ENCODE measurements around the gene SLC30A5.
"Not testable (repeated sequence)": the region's sequence is repeated elsewhere in the genome, so short reads cannot be mapped to it uniquely, and the experiment has no call there.

SLC30A5 gene

DNA sequence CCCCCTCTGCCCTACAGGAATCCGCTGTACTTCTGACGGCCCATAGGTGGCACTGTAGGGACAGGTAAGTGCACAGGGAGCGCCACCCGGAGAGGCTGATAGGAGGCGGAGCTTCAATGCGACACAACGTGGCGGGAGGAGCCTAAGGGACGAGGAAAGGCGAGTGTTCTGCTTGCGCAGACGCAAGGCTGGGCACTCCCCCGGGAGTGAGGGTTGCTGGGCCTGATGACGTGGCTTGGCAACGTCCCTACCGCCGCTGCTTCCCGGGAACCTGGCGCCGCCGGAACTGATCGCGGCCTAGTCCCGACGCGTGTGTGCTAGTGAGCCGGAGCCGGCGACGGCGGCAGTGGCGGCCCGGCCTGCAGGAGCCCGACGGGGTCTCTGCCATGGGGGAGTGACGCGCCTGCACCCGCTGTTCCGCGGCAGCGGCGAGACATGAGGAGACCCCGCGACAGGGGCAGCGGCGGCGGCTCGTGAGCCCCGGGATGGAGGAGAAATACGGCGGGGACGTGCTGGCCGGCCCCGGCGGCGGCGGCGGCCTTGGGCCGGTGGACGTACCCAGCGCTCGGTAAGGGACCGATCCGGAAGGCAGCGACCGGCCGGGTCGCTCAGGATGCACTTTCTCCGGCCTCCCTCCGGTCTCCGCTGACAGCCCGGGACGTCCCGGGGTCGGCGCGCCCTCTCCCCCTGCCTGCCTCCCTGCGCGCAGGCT, at the start of gene SLC30A5:
Gene SLC30A5 (plus strand): TSS at position 244 of the 712 bp plus-strand sequence. CDS start 242 bp downstream, at position 486.
- peak; percentile 99 to 100 for DNase-seq

DNA sequence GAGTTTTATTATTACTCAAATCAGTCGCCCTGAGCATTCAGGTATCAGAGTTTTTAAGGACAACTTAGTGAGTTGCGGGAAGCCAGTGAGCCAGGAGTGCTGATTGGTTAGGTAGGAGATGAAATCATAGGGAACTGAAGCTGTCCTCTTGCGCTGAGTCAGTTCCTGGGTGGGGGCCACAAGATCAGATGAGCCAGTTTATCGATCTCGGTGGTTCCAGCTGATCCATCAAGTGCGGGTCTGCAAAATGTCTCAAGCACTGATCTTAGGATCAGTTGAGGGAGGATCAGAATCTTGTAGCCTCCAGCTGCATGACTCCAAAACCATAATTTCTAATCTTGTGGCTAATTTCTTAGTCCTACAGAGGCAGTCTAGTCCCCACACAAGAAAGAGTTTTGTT, 48.6 kb upstream of the SLC30A5 start:
- not testable (repeated sequence) for DNase-seq

DNA sequence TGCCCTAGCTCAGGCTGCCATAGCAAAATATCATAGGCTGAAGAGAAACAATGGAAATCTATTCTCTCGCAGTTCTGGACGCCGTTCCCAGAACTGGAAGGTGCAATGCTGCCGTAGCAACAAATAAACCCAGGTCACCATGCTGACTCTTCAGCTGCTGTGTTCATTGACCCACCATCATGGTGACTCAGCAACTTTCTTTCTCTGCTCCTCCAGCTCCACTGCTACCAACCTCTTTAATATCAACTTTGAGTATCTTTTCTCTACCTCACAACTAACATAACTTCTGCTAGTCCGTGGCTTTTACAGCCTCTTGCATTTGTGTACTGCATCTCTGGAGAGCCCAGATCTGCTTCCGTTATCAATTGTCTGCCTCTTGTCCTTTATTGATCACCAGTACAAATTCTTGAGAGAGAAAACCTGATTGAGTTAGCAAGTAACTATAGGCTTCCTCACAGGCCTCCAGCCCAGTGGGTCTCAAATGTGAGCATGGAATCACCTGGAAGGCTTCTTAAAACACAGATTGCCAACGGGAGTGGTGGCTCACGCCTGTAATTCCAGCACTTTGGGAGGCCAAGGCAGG, 47.3 kb upstream of the SLC30A5 start:
- no peak for DNase-seq

DNA sequence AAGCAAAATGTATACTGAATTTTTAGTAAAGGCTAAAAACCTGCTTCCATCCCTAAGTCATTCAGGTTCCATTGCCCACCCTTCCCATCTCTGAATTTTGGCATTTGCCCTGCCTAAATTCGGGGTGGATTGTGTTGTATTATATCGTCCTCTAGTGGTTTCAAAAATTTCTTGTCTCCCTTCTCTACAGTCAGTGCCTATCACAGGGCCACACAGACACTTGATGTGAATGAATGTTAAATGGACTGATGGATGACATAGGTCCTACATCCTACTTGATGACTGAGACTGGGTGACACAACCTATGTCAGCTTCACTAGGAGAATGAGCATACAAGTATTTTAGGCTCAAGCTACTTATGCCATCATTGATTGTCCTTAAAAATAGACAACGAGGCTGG, 45.6 kb upstream of the SLC30A5 start:
- no peak for DNase-seq

DNA sequence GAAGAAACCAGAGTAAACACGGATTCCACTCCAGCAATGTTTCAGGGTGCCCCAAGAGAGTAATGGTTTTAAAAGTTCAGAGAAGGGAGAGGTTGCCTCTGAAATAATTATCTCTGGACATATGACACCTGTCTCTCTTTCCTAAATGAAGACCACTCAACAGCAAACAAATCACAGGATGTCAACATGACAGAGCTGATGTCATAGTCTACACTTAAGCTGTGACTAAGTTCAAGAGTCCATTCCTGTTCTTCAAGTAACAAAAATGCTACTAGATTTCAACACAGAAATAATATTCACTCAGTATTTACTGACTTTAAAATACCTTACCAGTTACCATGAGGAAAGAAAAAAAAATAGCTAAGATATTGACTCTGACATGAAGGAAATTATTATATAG, 44.7 kb upstream of the SLC30A5 start:
- no peak for DNase-seq

DNA sequence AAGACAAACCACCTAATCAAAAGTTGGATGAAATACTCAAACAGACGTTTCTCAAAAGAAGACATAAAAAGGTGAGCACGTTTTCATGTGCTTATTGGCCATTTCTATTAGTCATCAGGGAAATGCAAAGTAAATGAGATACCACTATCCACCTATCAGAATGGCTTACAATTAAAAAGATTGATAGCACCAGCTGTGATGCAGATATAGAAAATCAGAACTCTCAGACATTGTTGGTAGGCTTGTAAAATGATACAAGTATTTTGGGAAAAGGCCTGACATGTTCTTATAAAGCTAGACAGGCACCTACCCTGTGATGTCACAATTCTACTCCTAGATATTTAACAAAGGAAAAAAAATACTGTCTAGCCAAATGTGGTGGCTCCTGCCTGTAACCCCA, 44.0 kb upstream of the SLC30A5 start:
- no peak for DNase-seq

DNA sequence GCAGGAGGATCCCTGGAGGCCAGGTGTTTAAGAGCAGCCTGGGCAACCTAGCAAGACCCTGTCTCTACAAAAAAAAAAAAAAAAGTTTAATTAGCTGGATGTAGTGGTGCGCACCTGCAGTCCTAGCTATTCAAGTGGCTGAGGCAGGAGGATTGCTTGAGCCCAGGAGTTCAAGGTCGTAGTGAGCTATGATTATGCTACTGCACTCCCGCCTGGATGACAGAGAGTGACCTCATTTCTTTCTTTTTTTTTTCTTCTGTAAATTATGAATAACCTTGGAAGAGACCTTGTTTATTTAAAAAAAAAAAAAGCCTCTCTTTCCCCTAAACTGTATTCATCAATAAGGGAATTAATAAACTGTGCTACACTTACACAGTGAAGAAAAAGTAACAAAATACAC, 43.6 kb upstream of the SLC30A5 start:
- DNase-seq = no peak

DNA sequence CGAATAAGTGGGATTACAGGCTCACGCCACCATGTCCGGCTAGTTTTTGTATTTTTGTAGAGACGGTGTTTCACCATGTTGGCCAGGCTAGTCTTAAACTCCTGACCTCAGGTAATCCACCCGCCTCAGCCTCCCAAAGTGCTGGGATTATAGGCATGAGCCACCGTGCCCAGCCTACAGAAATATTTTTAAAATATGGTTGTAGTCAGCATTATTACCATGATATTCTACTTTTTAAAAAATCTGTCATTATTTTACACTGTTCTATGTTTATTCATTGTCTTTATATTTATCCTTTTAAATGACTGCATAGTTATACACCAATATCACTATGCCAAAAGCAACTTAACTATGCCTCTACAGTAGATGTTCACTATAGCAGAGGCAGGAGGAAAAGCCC, 41.6 kb upstream of the SLC30A5 start:
- DNase-seq = no peak

DNA sequence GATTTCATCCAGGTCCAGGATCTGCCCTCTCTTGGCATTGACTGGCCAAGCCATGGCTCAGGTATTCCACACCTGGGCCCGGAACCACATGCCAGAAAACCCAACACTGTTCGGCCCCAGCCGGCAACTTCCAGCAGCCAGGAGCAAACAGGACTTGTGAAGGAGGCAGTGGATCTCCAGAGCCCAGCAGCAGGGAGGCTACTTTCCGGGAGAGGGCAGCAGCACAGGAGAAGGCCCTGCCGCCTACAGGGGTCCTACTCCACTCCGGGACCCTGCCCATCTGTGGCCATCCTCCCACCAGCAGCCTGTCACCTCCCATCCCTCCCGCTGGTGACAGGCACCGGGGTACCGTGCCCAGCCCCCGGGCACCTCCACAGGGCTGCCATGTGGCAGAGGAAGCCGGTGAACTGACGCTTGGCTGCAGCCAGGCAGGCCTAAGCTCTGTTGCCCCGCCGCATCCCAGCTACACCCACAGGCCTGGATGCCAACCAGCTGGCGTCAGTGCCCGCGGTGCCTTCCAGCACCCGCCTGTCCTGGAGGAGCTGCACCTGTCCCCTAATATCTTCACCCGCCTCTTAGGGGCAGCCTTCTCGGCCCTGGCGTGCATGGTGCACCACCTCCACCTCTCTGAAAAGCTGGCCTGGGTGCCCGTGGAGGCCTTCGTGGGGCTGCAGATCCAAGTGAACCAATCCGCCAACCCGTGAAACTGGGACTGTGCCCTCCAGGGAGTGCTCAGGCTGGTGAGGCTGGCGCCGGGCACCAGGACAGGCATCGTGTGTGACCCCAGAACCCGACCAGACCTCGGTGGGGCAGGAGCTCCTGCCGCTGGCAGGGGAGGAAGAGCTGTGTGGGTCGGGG, 18.9 kb upstream of the SLC30A5 start:
- no peak for DNase-seq

DNA sequence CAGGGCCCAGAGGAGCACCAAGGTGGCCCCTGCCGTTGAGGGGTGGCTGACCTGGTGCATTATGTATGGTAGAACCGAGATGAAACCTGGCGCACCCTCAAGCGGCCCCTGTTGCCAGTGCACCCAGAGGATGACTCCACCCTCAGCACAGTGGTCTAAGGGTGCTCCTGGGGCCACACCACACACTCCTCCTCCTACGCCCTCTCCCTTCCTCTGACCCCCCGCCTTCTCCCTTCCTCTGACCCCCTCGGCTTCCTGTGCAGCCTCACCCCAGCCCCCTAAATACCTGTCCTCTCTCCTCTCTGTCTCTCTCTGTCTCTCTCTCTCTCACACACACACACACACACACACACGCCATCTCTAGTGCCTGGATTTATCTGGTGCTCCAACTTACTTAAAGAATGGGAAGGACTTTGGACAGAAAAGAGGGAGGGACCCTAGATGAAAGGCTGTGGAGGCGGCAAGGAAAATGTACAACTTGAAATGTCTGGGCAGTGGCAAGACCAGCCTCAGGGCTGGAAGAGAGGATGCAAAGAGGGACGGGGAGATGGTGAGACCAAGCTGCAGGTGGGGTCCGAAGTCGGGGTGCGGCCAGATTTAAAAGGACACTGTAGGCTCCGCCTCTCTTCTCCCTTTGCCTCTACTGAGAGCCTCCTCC, 18.2 kb upstream of the SLC30A5 start:
- no peak for DNase-seq

DNA sequence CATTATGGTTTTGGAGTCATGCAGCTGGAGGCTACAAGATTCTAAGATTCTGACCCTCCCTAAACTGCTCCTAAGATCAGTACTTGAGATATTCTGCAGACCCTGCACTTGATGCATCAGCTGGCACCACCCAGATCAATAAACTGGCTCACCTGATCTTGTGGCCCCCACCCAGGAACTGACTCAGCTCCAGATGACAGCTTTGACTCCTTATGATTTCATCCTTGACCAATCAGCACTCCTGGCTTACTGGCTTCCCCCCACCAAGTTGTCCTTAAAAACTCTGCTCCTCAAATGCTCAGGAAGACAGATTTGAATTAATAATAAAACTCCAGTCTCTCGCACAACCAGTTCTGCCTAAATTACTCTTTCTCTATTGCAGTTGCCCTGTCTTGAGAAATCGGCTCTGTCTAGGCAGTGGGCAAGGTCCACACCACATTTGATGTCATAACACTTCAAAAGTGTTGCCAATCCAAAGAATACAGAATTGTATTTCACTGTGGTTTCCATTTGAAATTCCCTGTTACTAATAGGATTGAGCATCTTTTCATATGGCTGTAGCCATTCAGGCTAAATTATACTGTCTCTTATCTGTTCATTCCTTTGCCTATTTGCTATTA, 14.8 kb upstream of the SLC30A5 start:
- DNase-seq = no peak

DNA sequence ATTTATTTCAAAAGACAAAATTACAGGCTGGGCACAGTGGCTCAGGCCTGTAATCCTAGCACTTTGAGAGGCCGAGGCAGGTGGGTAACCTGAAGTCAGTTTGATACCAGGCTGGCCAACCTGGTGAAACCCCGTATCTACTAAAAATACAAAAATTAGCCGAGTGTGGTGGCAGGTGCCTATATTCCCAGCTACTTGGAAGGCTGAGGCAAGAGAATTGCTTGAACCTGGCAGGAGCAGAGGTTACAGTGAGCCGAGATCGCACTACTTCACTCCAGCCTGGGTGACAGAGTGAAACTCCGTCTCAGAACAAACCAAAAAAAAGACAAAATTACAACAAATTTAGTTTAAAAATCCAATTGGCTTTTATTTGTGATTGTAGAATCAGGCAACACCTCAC, 14.3 kb upstream of the SLC30A5 start:
- no peak for DNase-seq

DNA sequence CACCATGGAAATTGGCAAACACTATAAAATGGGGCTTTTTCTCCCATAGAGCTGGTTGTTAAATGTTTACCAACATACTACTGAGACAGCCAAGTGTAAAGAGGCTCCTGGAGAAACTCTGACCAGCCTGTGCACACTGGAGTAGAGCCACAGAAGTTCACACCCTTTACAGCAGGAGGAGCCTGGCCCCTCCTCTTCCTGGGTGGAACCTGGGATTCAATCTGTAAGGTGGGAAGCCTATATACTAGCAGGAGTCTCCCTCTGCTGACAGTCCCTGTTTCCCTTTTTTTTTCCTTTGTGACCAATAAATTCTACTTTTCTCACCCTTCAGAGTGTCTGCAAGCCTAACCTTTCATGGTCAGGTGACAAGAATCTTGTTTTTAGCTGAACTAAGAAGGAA, 10.4 kb upstream of the SLC30A5 start:
- no peak for DNase-seq

DNA sequence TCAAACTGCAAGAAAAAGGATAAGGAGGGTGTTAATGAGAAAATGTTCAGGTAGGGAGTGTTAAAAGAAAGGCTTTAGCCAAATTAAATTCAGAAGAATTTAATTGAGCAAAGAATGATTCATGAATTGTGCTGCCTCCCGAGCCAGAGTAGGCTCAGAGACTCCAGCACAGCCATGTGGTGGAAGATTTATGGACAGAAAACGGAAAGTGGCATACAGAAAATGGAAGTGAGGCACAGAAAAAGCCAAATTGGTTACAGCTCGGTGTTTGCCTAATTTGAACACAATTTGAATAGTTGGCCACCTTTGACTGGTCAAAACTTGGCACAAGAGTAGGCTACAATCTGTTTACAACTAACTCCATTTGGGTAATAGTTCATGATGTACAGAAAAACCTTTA, 9.6 kb upstream of the SLC30A5 start:
- DNase-seq = no peak

DNA sequence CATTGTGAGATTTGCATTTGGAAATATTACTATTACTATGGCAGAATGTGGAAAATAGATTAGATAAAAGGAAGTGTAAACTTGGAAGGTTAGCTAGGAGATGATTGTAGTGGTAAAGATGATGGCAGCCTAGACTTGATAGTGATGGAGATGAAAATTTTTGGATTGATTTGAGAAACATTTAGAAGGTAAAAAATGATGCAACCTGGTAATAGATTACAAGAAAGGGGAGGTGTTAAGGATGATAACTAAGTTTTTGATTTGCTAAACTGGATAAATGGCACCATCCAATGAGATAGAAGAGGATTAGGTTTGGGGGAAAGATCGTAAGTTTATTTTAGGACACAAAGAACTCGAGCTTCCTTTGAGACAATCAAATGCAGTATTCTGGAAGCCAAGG, 8.9 kb upstream of the SLC30A5 start:
- DNase-seq = no peak

DNA sequence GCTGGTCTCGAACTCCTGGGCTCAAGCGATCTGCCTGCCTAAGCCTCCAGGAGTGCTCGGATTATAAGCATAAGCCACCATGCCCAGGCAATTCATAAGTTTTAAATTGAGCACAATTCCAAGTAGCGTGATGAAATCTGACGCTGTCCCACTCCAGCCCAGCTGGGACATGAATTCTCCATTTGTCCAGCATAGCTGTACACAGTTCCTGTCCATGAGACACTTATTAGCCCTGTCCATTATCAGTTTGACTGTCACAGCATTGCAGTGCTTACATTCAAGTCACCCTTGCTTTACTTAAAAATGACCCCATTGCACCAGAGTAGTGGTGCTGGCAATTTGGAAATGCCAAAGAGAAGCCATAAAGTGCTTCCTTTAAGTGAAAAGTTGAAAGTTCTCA, 7.6 kb upstream of the SLC30A5 start:
- no peak for DNase-seq

DNA sequence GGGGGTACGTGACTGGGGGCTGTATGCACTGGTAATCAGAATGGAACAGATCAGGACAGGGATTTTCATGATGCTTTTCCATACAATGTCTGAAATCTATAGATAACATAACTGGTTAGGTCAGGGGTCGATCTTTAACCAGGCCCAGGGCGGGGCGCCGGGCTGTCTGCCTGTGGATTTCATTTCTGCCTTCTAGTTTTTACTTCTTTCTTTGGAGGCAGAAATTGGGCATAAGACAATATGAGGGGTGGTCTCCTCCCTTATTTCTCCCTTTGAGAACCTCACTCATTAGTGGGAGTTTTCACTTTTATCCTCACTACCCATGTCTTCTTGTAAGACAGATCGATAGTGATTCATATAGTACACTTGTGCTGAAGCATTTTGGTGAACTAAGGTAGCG, 5.8 kb upstream of the SLC30A5 start:
- DNase-seq = not testable (repeated sequence)

DNA sequence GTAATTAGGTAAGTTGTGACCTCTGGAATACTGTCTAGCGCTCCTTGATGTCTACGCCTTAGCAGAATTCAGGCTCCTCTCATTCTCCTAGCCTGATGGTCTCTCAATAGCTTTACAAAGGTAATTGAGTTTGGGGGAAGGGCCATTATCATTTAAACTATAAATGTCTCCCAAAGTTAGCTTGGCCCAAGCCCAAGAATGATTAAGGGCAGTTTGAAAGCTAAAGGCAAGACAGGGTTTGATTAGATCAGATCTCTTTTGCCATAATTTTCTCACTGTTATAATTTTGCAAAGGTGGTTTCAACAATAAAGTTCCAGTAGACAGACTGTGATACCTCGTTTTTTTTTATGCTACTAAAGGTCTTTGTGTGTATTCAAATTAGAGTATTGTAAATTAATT, 3.7 kb upstream of the SLC30A5 start:
- DNase-seq = no peak

DNA sequence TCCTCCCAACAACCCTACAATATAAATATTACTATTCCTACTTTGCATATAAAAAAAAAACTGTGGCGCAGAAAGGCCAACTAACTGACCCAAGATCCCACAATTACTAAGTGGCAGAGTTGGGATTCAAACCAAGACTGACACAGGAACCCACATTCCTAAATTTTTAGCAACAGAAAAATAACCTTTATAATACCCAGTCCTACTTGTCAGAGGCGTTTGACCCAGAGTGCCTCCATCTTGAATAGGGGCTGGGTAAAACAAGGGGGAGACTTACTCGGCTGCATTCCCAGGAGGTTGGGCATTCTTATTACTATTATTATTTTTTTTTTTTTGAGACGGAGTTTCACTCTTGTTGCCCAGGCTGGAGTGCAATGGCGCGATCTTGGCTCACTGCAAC, 2.0 kb upstream of the SLC30A5 start:
- no peak for DNase-seq

DNA sequence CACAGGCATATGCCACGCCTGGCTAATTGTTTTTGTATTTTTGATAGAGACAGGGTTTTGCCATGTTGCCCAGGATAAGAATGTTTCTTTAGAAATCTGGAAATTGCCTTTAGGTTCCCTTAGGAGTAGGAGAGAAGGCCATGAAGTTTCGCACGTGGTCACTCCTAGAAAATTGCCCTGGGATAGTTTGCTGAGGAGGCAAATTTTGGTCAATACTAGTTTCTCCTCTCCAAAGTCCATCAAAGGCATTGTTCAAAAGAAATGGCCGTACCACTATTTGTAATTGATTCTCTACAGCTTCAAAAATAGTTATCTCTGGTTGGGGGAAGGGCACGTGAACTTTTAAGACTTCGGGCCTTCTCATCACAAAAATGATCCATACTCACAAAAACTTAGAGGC, 845 bp upstream of the SLC30A5 start:
- DNase-seq = no peak

DNA sequence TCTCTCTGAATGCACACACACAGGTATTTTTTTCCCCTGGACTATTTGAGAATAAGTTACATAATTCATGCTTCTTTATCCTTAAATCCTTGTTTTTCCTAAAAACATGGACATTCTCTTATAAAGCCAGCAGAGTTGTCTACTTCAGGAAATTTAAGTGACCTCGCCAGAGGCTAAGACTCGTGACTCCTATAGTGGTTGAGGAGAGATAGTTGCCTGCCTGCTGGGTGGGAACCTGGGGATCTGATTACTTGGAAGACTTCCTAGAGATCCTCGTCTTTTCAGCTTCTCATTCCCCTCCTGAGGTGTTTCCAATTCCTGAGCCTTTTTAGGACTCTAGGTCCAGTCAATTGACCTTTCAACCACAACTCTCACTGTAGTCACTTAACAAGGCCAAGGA, 5.5 kb downstream of the SLC30A5 start:
- DNase-seq = no peak

DNA sequence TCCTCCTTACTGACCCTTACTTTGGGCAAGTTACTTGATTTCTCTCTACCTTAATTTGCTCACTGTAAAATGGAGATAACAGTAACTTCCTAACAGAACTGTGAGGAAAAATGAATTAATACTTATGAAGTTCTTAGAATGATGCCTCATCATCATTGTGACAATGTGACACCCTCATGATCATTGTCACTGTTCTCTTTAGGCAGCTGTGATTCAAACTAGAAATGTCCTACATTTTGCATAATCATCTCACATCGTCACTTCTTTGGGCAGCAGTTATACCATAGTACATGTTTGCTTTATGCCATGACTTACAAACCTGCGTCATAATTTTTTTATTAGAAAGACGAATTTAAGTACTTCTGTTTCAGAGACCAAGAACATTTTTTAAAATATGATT, 9.7 kb downstream of the SLC30A5 start:
- no peak for DNase-seq

Measured in CD4-positive, alpha-beta T cell treated with Interleukin-1 beta for 1 hour (primary cell).